ENCODE data around the gene IL1RAP. TPM values are rescaled to one million over a fixed set of nuclear protein-coding genes. Genes with fewer than 3 reads are reported as not detected.

IL1RAP gene
- total and polyA plus RNA-seq, 12 donors, result 2.1 to 11.9 (median 7.6) TPM

DNA sequence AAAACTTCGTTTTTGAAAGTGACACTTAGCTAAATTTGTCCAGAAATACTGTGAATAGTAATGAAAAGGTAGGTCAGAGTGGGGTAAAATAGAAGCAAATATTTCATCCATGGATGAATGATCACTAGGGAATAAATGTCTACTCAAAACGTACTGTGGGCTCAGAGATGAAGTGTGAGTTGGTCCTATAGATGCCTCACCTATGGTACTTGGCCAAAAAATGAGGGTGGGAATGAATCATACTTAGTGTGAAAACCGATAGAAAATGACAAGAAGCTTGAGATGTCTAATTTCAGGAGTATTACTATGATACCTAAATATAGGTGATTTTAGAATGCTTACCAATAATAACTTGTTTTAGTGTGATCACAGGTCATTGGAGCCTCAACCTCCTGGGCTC lies 192.7 kb downstream of the IL1RAP start:
- Histone ChIP-seq H3K36me3 (no peaks in the 10 kb centered on the region), H3K9me3 (no peaks in the 10 kb centered on the region), H3K27ac (no peak overlapping the region), H3K4me1 (peaks cover 0 to 4% (median 0%) of the 10 kb centered on the region in 9 donors), H3K27me3 (no peaks in the 10 kb centered on the region), H3K4me3 (no peak overlapping the region)
- ATAC-seq, result no peak
- TF ChIP-seq, protein P1, sequence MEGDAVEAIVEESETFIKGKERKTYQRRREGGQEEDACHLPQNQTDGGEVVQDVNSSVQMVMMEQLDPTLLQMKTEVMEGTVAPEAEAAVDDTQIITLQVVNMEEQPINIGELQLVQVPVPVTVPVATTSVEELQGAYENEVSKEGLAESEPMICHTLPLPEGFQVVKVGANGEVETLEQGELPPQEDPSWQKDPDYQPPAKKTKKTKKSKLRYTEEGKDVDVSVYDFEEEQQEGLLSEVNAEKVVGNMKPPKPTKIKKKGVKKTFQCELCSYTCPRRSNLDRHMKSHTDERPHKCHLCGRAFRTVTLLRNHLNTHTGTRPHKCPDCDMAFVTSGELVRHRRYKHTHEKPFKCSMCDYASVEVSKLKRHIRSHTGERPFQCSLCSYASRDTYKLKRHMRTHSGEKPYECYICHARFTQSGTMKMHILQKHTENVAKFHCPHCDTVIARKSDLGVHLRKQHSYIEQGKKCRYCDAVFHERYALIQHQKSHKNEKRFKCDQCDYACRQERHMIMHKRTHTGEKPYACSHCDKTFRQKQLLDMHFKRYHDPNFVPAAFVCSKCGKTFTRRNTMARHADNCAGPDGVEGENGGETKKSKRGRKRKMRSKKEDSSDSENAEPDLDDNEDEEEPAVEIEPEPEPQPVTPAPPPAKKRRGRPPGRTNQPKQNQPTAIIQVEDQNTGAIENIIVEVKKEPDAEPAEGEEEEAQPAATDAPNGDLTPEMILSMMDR (IDR thresholded peaks at IDR 0.05), result no peak
- intact Hi-C loops (cut with DNase I), result loop anchor here in 1 of 10 donors (10.0 kb wide), 1 partner anchor 158 kb away; the partner anchor contains the start of gene GMNC
- no peak for DNase-seq
- 61 to 71% methylated on average over 3 of the region's 3 CpGs for WGBS, 2 donors

Other genes starting within 250 kb of the IL1RAP start
- under 1 TPM in 8 of 10 donors, not detected in 2; 0.10 to 0.78 (median 0.17) TPM for gene CLDN1, start 191.6 kb upstream of the IL1RAP start, total RNA-seq
- under 1 TPM; 0.10 to 0.29 TPM for gene CLDN1, start 191.6 kb upstream of the IL1RAP start, polyA plus RNA-seq
- gene CLDN16, start 125.9 kb upstream of the IL1RAP start, total RNA-seq, result not detected
- gene CLDN16, start 125.9 kb upstream of the IL1RAP start, polyA plus RNA-seq, result not detected
- gene TMEM207, start 64.2 kb upstream of the IL1RAP start, total RNA-seq, result not detected
- gene TMEM207, start 64.2 kb upstream of the IL1RAP start, polyA plus RNA-seq, result not detected

Data from heart right ventricle (tissue), 16 donors.